Heart right ventricle (tissue), 16 donors: Measurements from ENCODE around the gene GRIA3. TPM values are rescaled to one million over a fixed set of nuclear protein-coding genes. Genes with fewer than 3 reads are reported as not detected.

ENCODE experiments used
- ATAC-seq, 8 donors: fragments of 200-7000 bp; cut with Tn5 transposase; one replicate each; pipeline ENCODE4 v1.9.1; 2020; ENCODE audit warnings: mild to moderate bottlenecking in 8 of 8, moderate library complexity in 8 of 8, moderate number of reproducible peaks in 1 of 8
- DNase-seq, 2 donors: peaks; one replicate each; pipeline ENCODE4 v3.0.0-alpha.2; 2020
- H3K27ac ChIP-seq, 10 donors: fragments of 200-600 bp; sonication (generic) in 2 of 10; one replicate each; pipeline versions ENCODE4 v1.5.0 to v1.8.0; 2020 to 2022; ENCODE audit warnings: mild to moderate bottlenecking in 3 of 10
- H3K27me3 ChIP-seq, 7 donors: fragments of 200-600 bp; one replicate each; pipeline ENCODE4 v1.8.0; 2021 to 2022; ENCODE audit warnings: mild to moderate bottlenecking in 2 of 7
- H3K36me3 ChIP-seq, 9 donors: fragments of 200-600 bp; sonication (generic) in 1 of 9; one replicate each; pipeline versions ENCODE4 v1.5.0 to v1.8.0; 2020 to 2022; ENCODE audit warnings: mild to moderate bottlenecking in 2 of 9
- H3K4me1 ChIP-seq, 9 donors: fragments of 200-600 bp; sonication (generic) in 1 of 9; one replicate each; pipeline versions ENCODE4 v1.5.0 to v1.8.0; 2020 to 2022; ENCODE audit warnings: mild to moderate bottlenecking in 4 of 9
- H3K4me3 ChIP-seq, 10 donors: fragments of 200-600 bp; sonication (generic) in 2 of 10; one replicate each; pipeline versions ENCODE4 v1.5.0 to v1.8.0; 2020 to 2022; ENCODE audit warnings: mild to moderate bottlenecking in 7 of 10, moderate library complexity in 2 of 10
- H3K9me3 ChIP-seq, 11 donors: fragments of 200-600 bp in 10 of 11; sonication (generic) in 2 of 11; one replicate each; pipeline versions ENCODE4 v1.5.0 to v1.8.0; 2013 to 2022; ENCODE audit warnings: mild to moderate bottlenecking in 2 of 11, control low read depth in 1 of 11, moderate library complexity in 1 of 11
- CTCF ChIP-seq, 9 donors: fragments of 200-600 bp; sonication (generic) in 2 of 9; IDR thresholded peaks; one replicate each; pipeline versions ENCODE4 v1.5.0 to v1.8.0; 2021 to 2022; ENCODE audit warnings: antibody characterized with exemption in 9 of 9, mild to moderate bottlenecking in 5 of 9, moderate library complexity in 1 of 9
- WGBS, 2 donors: extraction: QIAGEN DNeasy Blood & Tissue Kit; methylation state at CpG; one replicate each; pipeline ENCODE4 v1.1.7; 2013; ENCODE audit warnings: inconsistent platforms in 1 of 2; 5-methylcytosine and 5-hydroxymethylcytosine counted together
- intact Hi-C, 10 donors: fragments of 100-400 bp; cut with DNase I; formaldehyde crosslinking; loops; one replicate each; pipeline versions ENCODE4 v1.11.1 to v1.14.2; 2022
- polyA plus RNA-seq, 2 donors: library from polyadenylated mRNA; stranded (reverse); fragments of 200-250 nt; gene quantifications; one replicate each; pipeline ENCODE4 v1.2.3, GENCODE V29; 2013
- total RNA-seq, 10 donors: library from RNA; stranded (reverse); fragmentation: NEBNext Ultra II Directional in 3 of 10; extraction: Animal tissue kit (Norgen Biotek cat#: 25700) in 3 of 10; gene quantifications; one replicate each; pipeline versions ENCODE4 v1.2.1 to v1.2.4, GENCODE V29; 2021 to 2023
- donor health status: Arrhythmogenic right ventricular cardiomyopathy.
- donor health status: ischemic (EF 13 %, LVEDD 7.1; RV severe dilation, severe dysfunction).
- donor health status: healthy with polysubstance abuse.
- donor health status: DM: no; HTN: yes; CAD: no.
- donor health status: DM: no; HTN: no; CAD: no.
- donor health status: ischemic (EF 25% LVEDD 6.9; RV normal size, moderate dysfunction).
- donor health status: ischemic (EF 25% LVEDD 5.7; RV mildly dilated, moderate dysfunction).
- donor health status: healthy.
- donor health status: DM: yes; HTN: yes; CAD: no.
- donor health status: Ischemic cardiomyopathy.
- donor health status: ischemic (EF 35%, LVEDD 5.7; RV mildly dilated, moderate dysfunction).
- donor health status: nonischemic (EF 11% LVEDD 7.7; RV severe dilation, severe dysfunction).
- donor health status: DM: yes; HTN: yes; CAD: no.
- donor health status: PGD.
- donor health status: ischemic (EF 29% LVEDD 5.4; RV normal size, mild dysfunction).
- donor health status: nonischemic (EF 23%, LVEDD 6.1; RV moderate dilation, normal function).

GRIA3 gene
- total and polyA plus RNA-seq, 12 donors = 0.06 to 12.4 (median 1.2) TPM

GRCh38 chrX:123153846-123154335 is 30.2 kb upstream of the GRIA3 start:
- Histone ChIP-seq H3K4me3 (no peak overlapping the region), H3K36me3 (no peaks in the 10 kb centered on the region), H3K9me3 (no peaks in the 10 kb centered on the region), H3K4me1 (no peaks in the 10 kb centered on the region), H3K27ac (no peak overlapping the region), H3K27me3 (no peaks in the 10 kb centered on the region)
- 69 to 85% methylated on average over 7 of the region's 7 CpGs for WGBS, 2 donors
- TF ChIP-seq CTCF (IDR thresholded peaks at IDR 0.05) = no peak
- DNase-seq (no peak), ATAC-seq (no peak)
- intact Hi-C loops = no loop called here

GRCh38 chrX:123155327-123155726 is 28.8 kb upstream of the GRIA3 start:
- no peak overlapping the region for H3K27ac ChIP-seq
- H3K4me3 ChIP-seq = no peak overlapping the region
- ATAC-seq (no peak), DNase-seq (no peak)
- no peak for TF ChIP-seq CTCF (IDR thresholded peaks at IDR 0.05)
- no peaks in the 10 kb centered on the region for H3K36me3 ChIP-seq
- H3K4me1 ChIP-seq = no peaks in the 10 kb centered on the region
- intact Hi-C loops = no loop called here
- H3K9me3 ChIP-seq = no peaks in the 10 kb centered on the region
- no peaks in the 10 kb centered on the region for H3K27me3 ChIP-seq
- 87 to 100% methylated on average over 1 of the region's 1 CpG for WGBS, 2 donors

GRCh38 chrX:123157586-123157985 is 26.5 kb upstream of the GRIA3 start:
- Histone ChIP-seq H3K9me3 (peaks cover 0 to 2% (median 0%) of the 10 kb centered on the region in 11 donors), H3K27ac (no peak overlapping the region), H3K27me3 (no peaks in the 10 kb centered on the region), H3K4me3 (no peak overlapping the region), H3K4me1 (no peaks in the 10 kb centered on the region), H3K36me3 (no peaks in the 10 kb centered on the region)
- TF ChIP-seq CTCF (IDR thresholded peaks at IDR 0.05) = no peak
- DNase-seq = no peak
- WGBS, 2 donors = 80 to 92% methylated on average over 3 of the region's 3 CpGs
- intact Hi-C loops = no loop called here
- ATAC-seq = no peak

GRCh38 chrX:123159403-123159802 is 24.7 kb upstream of the GRIA3 start:
- no peak for ATAC-seq
- Histone ChIP-seq H3K27ac (no peak overlapping the region), H3K4me3 (no peak overlapping the region), H3K9me3 (peaks cover 0 to 5% (median 0%) of the 10 kb centered on the region in 11 donors), H3K36me3 (no peaks in the 10 kb centered on the region), H3K27me3 (no peaks in the 10 kb centered on the region), H3K4me1 (no peaks in the 10 kb centered on the region)
- DNase-seq = no peak
- intact Hi-C loops = no loop called here
- 64 to 82% methylated on average over 4 of the region's 4 CpGs for WGBS, 2 donors
- TF ChIP-seq CTCF (IDR thresholded peaks at IDR 0.05) = no peak
